Endodermal cell (in vitro differentiated cells): ENCODE measurements around the gene UPF2. TPM values are rescaled to one million over a fixed set of nuclear protein-coding genes. Genes with fewer than 3 reads are reported as not detected.

Experiments used
- DNase-seq: peaks from one replicate; pipeline ENCODE4 v3.0.0-alpha.2; 2017
- H3K27ac ChIP-seq: 2 replicates; pipeline ENCODE4 v1.5.1; 2013; ENCODE audit warnings: mild to moderate bottlenecking, low read depth, low read length, moderate library complexity
- H3K27me3 ChIP-seq: 2 replicates; pipeline ENCODE4 v1.6.1; 2013; ENCODE audit warnings: mild to moderate bottlenecking, low read length, moderate library complexity; ENCODE audit not compliant: insufficient read depth, control insufficient read depth, poor library complexity, severe bottlenecking
- H3K36me3 ChIP-seq: 2 replicates; pipeline ENCODE4 v1.7.0; 2013; ENCODE audit warnings: mild to moderate bottlenecking, low read length, moderate library complexity; ENCODE audit not compliant: control insufficient read depth, insufficient read depth
- H3K4me1 ChIP-seq: one replicate; pipeline ENCODE4 v1.7.0; 2013; ENCODE audit warnings: low read length; ENCODE audit not compliant: control insufficient read depth, insufficient read depth
- H3K4me3 ChIP-seq: 2 replicates; pipeline ENCODE4 v1.5.1; 2013; ENCODE audit warnings: mild to moderate bottlenecking, low read length, moderate library complexity
- H3K9ac ChIP-seq: 2 replicates; pipeline ENCODE4 v1.6.1; 2013; ENCODE audit warnings: mild to moderate bottlenecking, low read length, moderate library complexity; ENCODE audit not compliant: poor library complexity, severe bottlenecking; ENCODE audit errors: extremely low read depth
- H3K9me3 ChIP-seq: 2 replicates; pipeline ENCODE4 v1.6.1; 2013; ENCODE audit warnings: mild to moderate bottlenecking, low read length, moderate library complexity; ENCODE audit not compliant: control insufficient read depth
- H3K27ac Mint-ChIP-seq: 2 replicates; pipeline ENCODE4 v1.8.0; 2020; ENCODE audit warnings: mixed read lengths
- H3K27me3 Mint-ChIP-seq: 2 replicates; pipeline ENCODE4 v1.8.0; 2021; ENCODE audit warnings: mild to moderate bottlenecking, mixed read lengths; ENCODE audit not compliant: insufficient read depth
- H3K36me3 Mint-ChIP-seq: 2 replicates; pipeline ENCODE4 v1.8.0; 2020; ENCODE audit warnings: low read depth, mixed read lengths
- H3K4me1 Mint-ChIP-seq: 2 replicates; pipeline ENCODE4 v1.8.0; 2020; ENCODE audit warnings: mixed read lengths
- H3K4me3 Mint-ChIP-seq: 2 replicates; pipeline ENCODE4 v1.8.0; 2020; ENCODE audit warnings: mild to moderate bottlenecking, moderate library complexity, mixed read lengths
- H3K9me3 Mint-ChIP-seq: 2 replicates; pipeline ENCODE4 v1.8.0; 2020; ENCODE audit warnings: mild to moderate bottlenecking, mixed read lengths
- WGBS, 2 experiments: methylation state at CpG; one replicate each; pipeline versions ENCODE4 v1.1.5 to v1.1.7; 2013; ENCODE audit warnings: missing lambda C conversion rate in 2 of 2, mixed read lengths in 1 of 2; ENCODE audit not compliant: insufficient coverage in 1 of 2, insufficient read length in 1 of 2; 5-methylcytosine and 5-hydroxymethylcytosine counted together
- total RNA-seq, 2 donors: library from RNA; stranded (reverse); fragmentation: NEBNext Ultra II Directional in 1 of 2; extraction: Animal tissue kit (Norgen Biotek cat#: 25700) in 1 of 2; gene quantifications; 2 replicates in 1 of 2; 3 replicates in 1 of 2; pipeline ENCODE4 v1.2.1, GENCODE V29; 2021
- TF ChIP-seq, protein P1 (sequence below): fragments of 200-600 bp; sonication (generic); conservative IDR thresholded peaks from 2 replicates; pipeline ENCODE4 v1.5.0; 2021; ENCODE audit warnings: antibody characterized with exemption, mild to moderate bottlenecking

The UPF2 gene
- total RNA-seq, 2 donors from 2014 or later: 16.8 to 23.4 TPM

DNA sequence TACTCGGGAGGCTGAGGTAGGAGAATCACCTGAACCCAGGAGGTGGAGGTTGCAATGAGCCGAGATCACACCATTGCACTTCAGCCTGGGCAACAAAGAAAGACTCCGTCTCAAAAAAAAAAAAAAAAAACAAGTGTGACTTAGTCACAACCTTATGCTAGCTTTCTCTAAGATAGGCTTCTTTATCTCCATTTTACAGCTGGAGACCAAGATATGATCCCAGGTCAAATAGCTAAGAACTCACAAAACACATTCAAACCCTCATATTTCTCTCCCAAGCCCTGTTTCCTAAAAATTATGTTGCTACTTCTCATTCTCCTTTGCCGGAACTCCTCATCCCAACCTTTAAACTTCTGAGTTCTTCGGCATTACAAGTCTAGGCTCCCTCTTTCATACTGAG is 13.1 kb upstream of the UPF2 start:
- Histone ChIP-seq H3K27ac (no peak overlapping the region), H3K9ac (no peak overlapping the region), H3K27me3 (no peaks in the 10 kb centered on the region), H3K9me3 (no peaks in the 10 kb centered on the region), H3K4me3 (no peak overlapping the region), H3K36me3 (no peaks in the 10 kb centered on the region), H3K4me1 (no peaks in the 10 kb centered on the region)
- TF ChIP-seq, protein P1, sequence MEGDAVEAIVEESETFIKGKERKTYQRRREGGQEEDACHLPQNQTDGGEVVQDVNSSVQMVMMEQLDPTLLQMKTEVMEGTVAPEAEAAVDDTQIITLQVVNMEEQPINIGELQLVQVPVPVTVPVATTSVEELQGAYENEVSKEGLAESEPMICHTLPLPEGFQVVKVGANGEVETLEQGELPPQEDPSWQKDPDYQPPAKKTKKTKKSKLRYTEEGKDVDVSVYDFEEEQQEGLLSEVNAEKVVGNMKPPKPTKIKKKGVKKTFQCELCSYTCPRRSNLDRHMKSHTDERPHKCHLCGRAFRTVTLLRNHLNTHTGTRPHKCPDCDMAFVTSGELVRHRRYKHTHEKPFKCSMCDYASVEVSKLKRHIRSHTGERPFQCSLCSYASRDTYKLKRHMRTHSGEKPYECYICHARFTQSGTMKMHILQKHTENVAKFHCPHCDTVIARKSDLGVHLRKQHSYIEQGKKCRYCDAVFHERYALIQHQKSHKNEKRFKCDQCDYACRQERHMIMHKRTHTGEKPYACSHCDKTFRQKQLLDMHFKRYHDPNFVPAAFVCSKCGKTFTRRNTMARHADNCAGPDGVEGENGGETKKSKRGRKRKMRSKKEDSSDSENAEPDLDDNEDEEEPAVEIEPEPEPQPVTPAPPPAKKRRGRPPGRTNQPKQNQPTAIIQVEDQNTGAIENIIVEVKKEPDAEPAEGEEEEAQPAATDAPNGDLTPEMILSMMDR: no peak
- 93 to 96% methylated on average over 3 to 5 of the region's 5 CpGs for WGBS, 2 experiments
- no peak for DNase-seq
- Mint-ChIP-seq H3K4me1 (no peaks in the 10 kb centered on the region), H3K4me3 (no peak overlapping the region), H3K9me3 (peaks cover 3% of the 10 kb centered on the region), H3K27me3 (no peaks in the 10 kb centered on the region), H3K36me3 (no peaks in the 10 kb centered on the region), H3K27ac (no peak overlapping the region)

DNA sequence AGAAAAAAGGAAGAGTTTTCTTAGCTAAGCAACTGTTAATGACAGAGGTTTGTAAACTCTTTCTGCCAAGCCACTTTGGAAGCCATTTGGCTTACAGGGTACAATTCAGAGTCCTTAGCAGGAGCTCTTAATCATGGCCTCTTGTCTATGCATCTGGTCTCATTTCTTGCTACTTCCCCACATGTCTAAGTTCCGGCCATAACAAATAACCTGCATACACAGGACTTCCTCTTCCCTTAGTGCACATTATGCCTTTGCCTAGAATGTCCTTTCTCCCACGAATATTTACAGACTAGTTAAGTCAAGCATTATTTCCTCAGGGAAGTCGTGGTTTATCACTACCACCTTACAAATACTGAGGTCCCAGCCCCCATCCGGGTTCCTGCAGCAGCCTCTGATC is 8.6 kb upstream of the UPF2 start:
- Histone ChIP-seq H3K27me3 (no peaks in the 10 kb centered on the region), H3K9ac (no peak overlapping the region), H3K4me3 (no peak overlapping the region), H3K9me3 (no peaks in the 10 kb centered on the region), H3K36me3 (no peaks in the 10 kb centered on the region), H3K4me1 (no peaks in the 10 kb centered on the region), H3K27ac (no peak overlapping the region)
- H3K4me1 Mint-ChIP-seq: no peaks in the 10 kb centered on the region
- H3K27ac Mint-ChIP-seq: no peak overlapping the region
- no peak overlapping the region for H3K4me3 Mint-ChIP-seq
- WGBS, 2 experiments: 86 to 87% methylated on average over 4 of the region's 4 CpGs
- TF ChIP-seq, protein P1: no peak
- H3K36me3 Mint-ChIP-seq: no peaks in the 10 kb centered on the region
- DNase-seq: no peak
- no peaks in the 10 kb centered on the region for H3K9me3 Mint-ChIP-seq
- no peaks in the 10 kb centered on the region for H3K27me3 Mint-ChIP-seq

DNA sequence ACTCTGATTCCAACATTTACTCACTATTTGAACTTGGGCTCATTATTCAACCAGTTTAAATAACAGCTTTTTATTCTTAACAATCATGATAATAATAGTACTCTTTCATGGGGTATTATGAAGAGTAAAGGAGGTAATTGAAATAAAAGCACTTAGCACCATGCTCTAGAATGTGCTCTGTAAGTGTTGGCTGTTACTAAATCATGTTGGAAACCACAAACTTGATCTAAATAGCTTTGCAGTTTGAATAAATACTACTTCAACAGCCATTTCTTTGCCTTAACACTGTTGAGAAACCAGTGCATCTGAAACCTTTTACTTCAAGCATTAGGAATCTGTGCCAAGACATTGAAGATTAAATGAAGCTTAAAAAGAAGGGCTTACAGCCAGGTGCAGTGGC is 7.9 kb upstream of the UPF2 start:
- H3K27ac Mint-ChIP-seq: no peak overlapping the region
- Histone ChIP-seq H3K36me3 (no peaks in the 10 kb centered on the region), H3K27me3 (no peaks in the 10 kb centered on the region), H3K27ac (no peak overlapping the region), H3K4me3 (no peak overlapping the region), H3K9me3 (no peaks in the 10 kb centered on the region), H3K4me1 (no peaks in the 10 kb centered on the region), H3K9ac (no peak overlapping the region)
- H3K9me3 Mint-ChIP-seq: no peaks in the 10 kb centered on the region
- no peaks in the 10 kb centered on the region for H3K27me3 Mint-ChIP-seq
- no peaks in the 10 kb centered on the region for H3K4me1 Mint-ChIP-seq
- no peaks in the 10 kb centered on the region for H3K36me3 Mint-ChIP-seq
- no peak for DNase-seq
- TF ChIP-seq, protein P1: no peak
- H3K4me3 Mint-ChIP-seq: no peak overlapping the region
